ENCODE measurements around the gene BRPF1.

DNA sequence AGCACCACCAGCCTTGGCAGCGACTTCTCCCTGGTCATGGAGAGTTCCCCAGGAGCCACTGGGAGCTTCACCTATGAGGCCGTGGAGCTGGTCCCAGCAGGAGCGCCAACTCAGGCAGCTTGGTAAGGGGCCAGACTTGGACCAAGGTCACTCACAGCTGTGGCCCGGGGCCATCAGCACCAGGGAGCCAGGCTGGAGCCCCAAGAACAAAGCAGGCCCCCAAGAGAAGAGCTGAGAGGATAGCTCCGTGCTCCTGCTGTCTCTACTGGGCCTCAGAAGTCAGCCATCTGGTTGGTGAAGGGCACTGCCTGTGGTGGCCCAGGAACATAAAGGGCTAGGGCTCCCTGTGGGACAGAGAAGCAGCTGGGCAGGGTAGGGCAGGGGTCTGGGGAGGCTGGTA, 42.6 kb upstream of the BRPF1 start:
- TF ChIP-seq EZH2phosphoT487 (IDR thresholded peaks at IDR 0.05; ENCODE audit: insufficient read depth, low read depth) = no peak
- no peak for TF ChIP-seq EZH2 (IDR thresholded peaks at IDR 0.05; ENCODE audit: insufficient read depth, poor library complexity, severe bottlenecking)

Data from GM23248 (cell line).